GM08714 (cell line): ENCODE results near the gene SRCIN1.
"Not testable (repeated sequence)": the region's sequence is repeated elsewhere in the genome, so short reads cannot be mapped to it uniquely, and the experiment has no call there.

ENCODE experiments used
- H3K4me3 ChIP-seq: fragments of 200-500 bp; sonication (Bioruptor generic); 2 replicates; pipeline ENCODE4 v1.5.1; 2014; ENCODE audit warnings: mild to moderate bottlenecking, low read length, inconsistent platforms
- ZNF274 ChIP-seq: IDR thresholded peaks from 2 replicates; pipeline ENCODE4 v1.6.1; 2012; ENCODE audit warnings: mild to moderate bottlenecking, low read depth, low read length

The SRCIN1 gene

GRCh38 chr17:38605841-38606645 is at the start of gene SRCIN1:
SRCIN1 (minus strand) TSS chr17:38605952; CDS start chr17:38605705, 247 bp downstream.
- no peak for TF ChIP-seq ZNF274
- peak within 1 kb of the TSS; percentile 56 for H3K4me3 ChIP-seq

- H3K4me3 ChIP-seq: peak overlapping the region; percentile 12; the same call in 1 of the 2 replicates
- TF ChIP-seq ZNF274: no peak
Measured at GRCh38 chr17:38654411-38655398, 49.0 kb upstream of the SRCIN1 start.

- no peak for TF ChIP-seq ZNF274
- H3K4me3 ChIP-seq: peak overlapping the region; percentile 12; the same call in 1 of the 2 replicates
Measured at GRCh38 chr17:38653679-38654078, 47.9 kb upstream of the SRCIN1 start.

GRCh38 chr17:38653230-38653629 is 47.5 kb upstream of the SRCIN1 start:
- H3K4me3 ChIP-seq: no peak overlapping the region
- TF ChIP-seq ZNF274: no peak

- not testable (repeated sequence) for H3K4me3 ChIP-seq
Measured at GRCh38 chr17:38650653-38651173, 45.0 kb upstream of the SRCIN1 start.

- H3K4me3 ChIP-seq: no peak overlapping the region
- no peak for TF ChIP-seq ZNF274
Measured at GRCh38 chr17:38637951-38638350, 32.2 kb upstream of the SRCIN1 start.

GRCh38 chr17:38636054-38636453 is 30.3 kb upstream of the SRCIN1 start:
- no peak overlapping the region for H3K4me3 ChIP-seq

GRCh38 chr17:38632334-38632733 is 26.6 kb upstream of the SRCIN1 start:
- no peak overlapping the region for H3K4me3 ChIP-seq
- TF ChIP-seq ZNF274: no peak

More at GRCh38 chr17:38636054-38636453, 30.3 kb upstream of the SRCIN1 start:
- TF ChIP-seq ZNF274: no peak

- H3K4me3 ChIP-seq: no peak overlapping the region
- TF ChIP-seq ZNF274: no peak
Measured at GRCh38 chr17:38628441-38628840, 22.7 kb upstream of the SRCIN1 start.

- H3K4me3 ChIP-seq: no peak overlapping the region
- TF ChIP-seq ZNF274: no peak
Measured at GRCh38 chr17:38627957-38628356, 22.2 kb upstream of the SRCIN1 start.

- H3K4me3 ChIP-seq: not testable (repeated sequence)
Measured at GRCh38 chr17:38626606-38627226, 21.0 kb upstream of the SRCIN1 start.

GRCh38 chr17:38625482-38625881 is 19.7 kb upstream of the SRCIN1 start:
- no peak for TF ChIP-seq ZNF274
- H3K4me3 ChIP-seq: no peak overlapping the region

GRCh38 chr17:38624782-38625355 is 19.1 kb upstream of the SRCIN1 start:
- not testable (repeated sequence) for H3K4me3 ChIP-seq

- no peak for TF ChIP-seq ZNF274
- H3K4me3 ChIP-seq: no peak overlapping the region
Measured at GRCh38 chr17:38621538-38621937, 15.8 kb upstream of the SRCIN1 start.
